ENCODE measurements around the gene TYRO3. TPM values are rescaled to one million over a fixed set of nuclear protein-coding genes. Genes with fewer than 3 reads are reported as not detected.
A peak's percentile ranks its signal among the peaks of the same experiment; 100 is the strongest.

The TYRO3 gene
- total RNA-seq, 2 donors from 2014 or later, result 4.1 to 8.5 TPM

GRCh38 chr15:41523097-41523496, 35.9 kb upstream of the TYRO3 start:
- H3K4me3 ChIP-seq, result no peak overlapping the region
- H3K4me1 ChIP-seq, result no peaks in the 10 kb centered on the region
- no peaks in the 10 kb centered on the region for H3K9me3 ChIP-seq
- DNase-seq (ENCODE audit: low spot score), result no peak
- H3K27ac ChIP-seq, result no peak overlapping the region
- no peak for TF ChIP-seq CTCF (IDR thresholded peaks at IDR 0.05)
- H3K36me3 ChIP-seq, result peaks cover 27% of the 10 kb centered on the region
- H3K27me3 ChIP-seq, result no peaks in the 10 kb centered on the region

- DNase-seq (ENCODE audit: low spot score), result no peak
- Histone ChIP-seq H3K4me1 (no peaks in the 10 kb centered on the region), H3K27ac (no peak overlapping the region), H3K4me3 (no peak overlapping the region), H3K9me3 (no peaks in the 10 kb centered on the region), H3K27me3 (no peaks in the 10 kb centered on the region), H3K36me3 (peaks cover 89% of the 10 kb centered on the region)
- no peak for TF ChIP-seq CTCF (IDR thresholded peaks at IDR 0.05)
Measured at GRCh38 chr15:41530363-41530956, 28.6 kb upstream of the TYRO3 start.

GRCh38 chr15:41535544-41535943, 23.5 kb upstream of the TYRO3 start:
- no peaks in the 10 kb centered on the region for H3K4me1 ChIP-seq
- H3K4me3 ChIP-seq, result no peak overlapping the region
- H3K27ac ChIP-seq, result no peak overlapping the region
- H3K9me3 ChIP-seq, result no peaks in the 10 kb centered on the region
- DNase-seq (ENCODE audit: low spot score), result no peak
- no peak for TF ChIP-seq CTCF (IDR thresholded peaks at IDR 0.05)
- no peaks in the 10 kb centered on the region for H3K27me3 ChIP-seq
- H3K36me3 ChIP-seq, result peaks cover 49% of the 10 kb centered on the region

GRCh38 chr15:41536866-41537265, 22.1 kb upstream of the TYRO3 start:
- Histone ChIP-seq H3K9me3 (no peaks in the 10 kb centered on the region), H3K36me3 (peaks cover 38% of the 10 kb centered on the region), H3K27ac (no peak overlapping the region), H3K4me3 (no peak overlapping the region), H3K27me3 (no peaks in the 10 kb centered on the region), H3K4me1 (no peaks in the 10 kb centered on the region)
- DNase-seq (ENCODE audit: low spot score), result no peak
- no peak for TF ChIP-seq CTCF (IDR thresholded peaks at IDR 0.05)

- H3K9me3 ChIP-seq, result no peaks in the 10 kb centered on the region
- DNase-seq (ENCODE audit: low spot score), result no peak
- peaks cover 0 to 12% of the 10 kb centered on the region in 2 donors for H3K4me1 ChIP-seq
- H3K4me3 ChIP-seq, result peak overlapping the region; percentile 78 to 81
- H3K27me3 ChIP-seq, result no peaks in the 10 kb centered on the region
- no peaks in the 10 kb centered on the region for H3K36me3 ChIP-seq
- H3K27ac ChIP-seq, result peak overlapping the region; percentile 76 to 86
- no peak for TF ChIP-seq CTCF (IDR thresholded peaks at IDR 0.05)
Measured at GRCh38 chr15:41543521-41543870, 15.5 kb upstream of the TYRO3 start.

- no peak for TF ChIP-seq CTCF (IDR thresholded peaks at IDR 0.05)
- Histone ChIP-seq H3K27me3 (no peaks in the 10 kb centered on the region), H3K36me3 (no peaks in the 10 kb centered on the region), H3K9me3 (no peaks in the 10 kb centered on the region), H3K4me1 (peaks cover 0 to 12% of the 10 kb centered on the region in 2 donors), H3K4me3 (peak overlapping the region; percentile 78 to 81), H3K27ac (peak overlapping the region in 1 of 2 donors; percentile 86)
- DNase-seq (ENCODE audit: low spot score), result peak; percentile 66
Measured at GRCh38 chr15:41544650-41545015, 14.4 kb upstream of the TYRO3 start.
